PC-3 (cell line): ENCODE data around the gene GAB2.

Experiments used
- CTCF ChIP-seq: fragments of 300-600 bp; sonication (generic); conservative IDR thresholded peaks from 2 replicates; pipeline ENCODE4 v1.5.1; 2017; ENCODE audit warnings: antibody characterized with exemption, low read depth, mild to moderate bottlenecking, low read length
- EZH2 ChIP-seq: fragments of 300-600 bp; sonication (generic); IDR thresholded peaks from one replicate; pipeline ENCODE4 v1.6.1; 2017; ENCODE audit warnings: antibody characterized with exemption, mild to moderate bottlenecking, low read length; ENCODE audit not compliant: unreplicated experiment

GRCh38 chr11:78241475-78241874 is 176.1 kb downstream of the GAB2 start:
- TF ChIP-seq CTCF = no peak
- TF ChIP-seq EZH2 = no peak
